Smooth muscle cell (in vitro differentiated cells): ENCODE results near the gene DNAJA2. TPM values are rescaled to one million over a fixed set of nuclear protein-coding genes. Genes with fewer than 3 reads are reported as not detected.
A peak's percentile ranks its signal among the peaks of the same experiment; 100 is the strongest.

Experiments used
- DNase-seq: peaks from one replicate; lab custom pipeline; 2025; ENCODE audit not compliant: unreplicated experiment; lab: John Stamatoyannopoulos, UW
- H2AFZ ChIP-seq: fragments of 200-600 bp; sonication (generic); 2 replicates; pipeline ENCODE4 v1.6.0; 2016; ENCODE audit warnings: antibody characterized with exemption, low read depth, mild to moderate bottlenecking
- H3F3A ChIP-seq: fragments of 200-600 bp; sonication (generic); 2 replicates; pipeline ENCODE4 v1.6.0; 2017; ENCODE audit warnings: antibody characterized with exemption, low read depth
- H3K27ac ChIP-seq: fragments of 200-600 bp; sonication (generic); 2 replicates; pipeline ENCODE4 v1.5.1; 2016; ENCODE audit warnings: low read depth, mild to moderate bottlenecking
- H3K27me3 ChIP-seq: fragments of 200-600 bp; sonication (generic); 2 replicates; pipeline ENCODE4 v1.6.1; 2016; ENCODE audit warnings: low read depth, mild to moderate bottlenecking
- H3K36me3 ChIP-seq: fragments of 200-600 bp; sonication (generic); 2 replicates; pipeline ENCODE4 v1.5.1; 2016; ENCODE audit warnings: low read depth
- H3K4me1 ChIP-seq: fragments of 200-600 bp; sonication (generic); 2 replicates; pipeline ENCODE4 v1.5.1; 2016; ENCODE audit warnings: low read depth
- H3K4me2 ChIP-seq: fragments of 200-600 bp; sonication (generic); 2 replicates; pipeline ENCODE4 v1.6.0; 2016; ENCODE audit warnings: mild to moderate bottlenecking
- H3K4me3 ChIP-seq: fragments of 200-600 bp; sonication (generic); 2 replicates; pipeline ENCODE4 v1.5.1; 2016; ENCODE audit warnings: mild to moderate bottlenecking
- H3K79me2 ChIP-seq: fragments of 200-600 bp; sonication (generic); 2 replicates; pipeline ENCODE4 v1.6.0; 2016; ENCODE audit warnings: low read depth, mild to moderate bottlenecking
- H3K9ac ChIP-seq: fragments of 200-600 bp; sonication (generic); 2 replicates; pipeline ENCODE4 v1.6.0; 2016; ENCODE audit warnings: low read depth
- H3K9me3 ChIP-seq: fragments of 200-600 bp; sonication (generic); replicated peaks from 2 replicates; pipeline ENCODE4 v1.5.1; 2016; ENCODE audit warnings: low read depth
- H4K20me1 ChIP-seq: fragments of 200-600 bp; sonication (generic); 2 replicates; pipeline ENCODE4 v1.6.0; 2016; ENCODE audit warnings: low read depth
- WGBS: methylation state at CpG from one replicate; pipeline ENCODE4 v1.1.7; 2016; ENCODE audit warnings: low lambda C conversion rate; 5-methylcytosine and 5-hydroxymethylcytosine counted together
- polyA plus RNA-seq: library from polyadenylated mRNA; unstranded; fragments of >200 nt; fragmentation: Nextera tagmentation; extraction: Ambion mirVana; gene quantifications from 2 replicates; pipeline ENCODE4 v1.2.1, GENCODE V29; 2016
- total RNA-seq: library from RNA; depleted of rRNA; stranded (reverse); fragments of >200 nt; gene quantifications from 2 replicates; pipeline ENCODE4 v1.2.3, GENCODE V29; 2014
- TF ChIP-seq, protein P1 (sequence below): fragments of 200-600 bp; sonication (generic); IDR thresholded peaks from 2 replicates; pipeline ENCODE4 v1.5.1; 2017; ENCODE audit warnings: borderline replicate concordance, mild to moderate bottlenecking, antibody characterized with exemption; ENCODE audit not compliant: insufficient read depth, poor library complexity, severe bottlenecking

The DNAJA2 gene
- total RNA-seq (36.4 and 51.5 TPM in 2 replicates), polyA plus RNA-seq (49.3 and 52.2 TPM in 2 replicates)

DNA sequence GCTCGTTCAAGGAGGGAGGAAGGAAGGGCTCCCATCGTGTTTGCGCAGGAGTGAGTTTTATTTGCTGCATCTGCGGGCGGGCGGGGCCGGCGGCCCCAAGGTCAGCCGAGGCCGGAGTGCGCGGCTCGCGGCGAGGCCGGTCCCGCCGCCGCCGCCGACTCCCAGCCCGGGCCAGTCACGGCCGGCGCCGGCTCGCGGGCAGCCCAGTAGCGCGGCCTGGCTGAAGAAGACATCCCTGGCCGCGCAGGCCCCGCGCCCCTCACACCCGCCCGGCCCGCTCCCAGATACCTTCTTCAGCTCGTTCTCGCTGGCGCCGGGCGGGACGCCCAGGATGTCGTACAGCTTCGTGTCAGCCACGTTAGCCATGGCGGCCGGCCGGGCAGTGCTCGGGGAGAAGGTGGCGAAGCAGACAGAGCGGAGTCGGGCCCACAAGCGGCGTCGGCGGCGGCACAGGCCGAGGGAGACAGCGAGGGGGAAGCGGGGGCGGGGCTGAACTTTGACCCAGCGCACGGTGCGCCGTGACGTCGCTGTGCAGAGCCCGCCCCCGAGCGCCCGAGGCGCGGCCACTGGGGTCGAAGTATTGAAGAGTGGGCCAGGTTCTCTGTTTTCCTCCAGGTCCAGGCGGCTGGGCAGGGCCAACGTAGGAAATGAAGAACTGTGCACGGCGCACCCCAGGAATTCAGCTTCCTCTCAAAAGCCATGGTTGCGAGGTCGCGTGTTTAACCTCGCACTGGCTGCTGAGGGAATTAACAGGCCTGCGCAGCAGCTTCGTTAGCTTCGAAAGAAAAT, at the start of gene DNAJA2:
DNAJA2 (minus strand) TSS at position 468 of the 789 bp plus-strand sequence; CDS start at position 366, 102 bp downstream.
- H3K36me3 ChIP-seq: peaks cover under 1% of the 10 kb centered on the region
- peaks cover 44% of the 10 kb centered on the region for H4K20me1 ChIP-seq
- peak within 1 kb of the TSS; percentile 97 for H3K4me2 ChIP-seq
- TF ChIP-seq, protein P1, sequence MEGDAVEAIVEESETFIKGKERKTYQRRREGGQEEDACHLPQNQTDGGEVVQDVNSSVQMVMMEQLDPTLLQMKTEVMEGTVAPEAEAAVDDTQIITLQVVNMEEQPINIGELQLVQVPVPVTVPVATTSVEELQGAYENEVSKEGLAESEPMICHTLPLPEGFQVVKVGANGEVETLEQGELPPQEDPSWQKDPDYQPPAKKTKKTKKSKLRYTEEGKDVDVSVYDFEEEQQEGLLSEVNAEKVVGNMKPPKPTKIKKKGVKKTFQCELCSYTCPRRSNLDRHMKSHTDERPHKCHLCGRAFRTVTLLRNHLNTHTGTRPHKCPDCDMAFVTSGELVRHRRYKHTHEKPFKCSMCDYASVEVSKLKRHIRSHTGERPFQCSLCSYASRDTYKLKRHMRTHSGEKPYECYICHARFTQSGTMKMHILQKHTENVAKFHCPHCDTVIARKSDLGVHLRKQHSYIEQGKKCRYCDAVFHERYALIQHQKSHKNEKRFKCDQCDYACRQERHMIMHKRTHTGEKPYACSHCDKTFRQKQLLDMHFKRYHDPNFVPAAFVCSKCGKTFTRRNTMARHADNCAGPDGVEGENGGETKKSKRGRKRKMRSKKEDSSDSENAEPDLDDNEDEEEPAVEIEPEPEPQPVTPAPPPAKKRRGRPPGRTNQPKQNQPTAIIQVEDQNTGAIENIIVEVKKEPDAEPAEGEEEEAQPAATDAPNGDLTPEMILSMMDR: no peak
- peaks cover 44% of the 10 kb centered on the region for H3K79me2 ChIP-seq
- WGBS: under 1% methylated on average over 58 of the region's 86 CpGs
- peak within 1 kb of the TSS; percentile 97 for H2AFZ ChIP-seq
- no peaks in the 10 kb centered on the region for H3K9me3 ChIP-seq
- peak within 1 kb of the TSS; percentile 99 for H3K4me3 ChIP-seq
- H3K27ac ChIP-seq: peak within 1 kb of the TSS; percentile 96
- H3K27me3 ChIP-seq: no peaks in the 10 kb centered on the region
- peak; percentile 64 for DNase-seq
- no peaks in the 10 kb centered on the region for H3F3A ChIP-seq
- H3K9ac ChIP-seq: peak within 1 kb of the TSS; percentile 97
- H3K4me1 ChIP-seq: peaks cover 14% of the 10 kb centered on the region

DNA sequence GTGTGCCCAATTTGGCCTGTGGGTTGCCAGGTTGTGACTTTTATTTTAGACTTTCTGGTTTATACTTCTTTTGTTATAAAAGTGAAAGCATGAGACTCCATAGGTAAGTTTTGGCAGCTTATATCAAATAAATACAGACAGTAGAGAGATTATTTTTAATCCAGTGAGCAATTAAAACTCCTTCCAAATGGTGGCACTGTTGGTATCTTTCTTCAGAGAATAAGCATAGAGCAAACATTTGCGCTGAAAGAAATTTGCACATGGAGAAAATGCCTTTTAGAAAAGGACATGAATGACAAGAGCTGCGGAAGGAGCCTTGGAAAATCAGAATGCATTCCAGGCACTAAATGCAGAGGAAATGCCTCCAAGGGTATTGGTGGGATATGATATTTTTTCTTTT, 46.1 kb upstream of the DNAJA2 start:
- H3K9me3 ChIP-seq: no peaks in the 10 kb centered on the region
- DNase-seq: no peak
- no peak overlapping the region for H3K4me3 ChIP-seq
- TF ChIP-seq, protein P1: no peak
- no peaks in the 10 kb centered on the region for H3K36me3 ChIP-seq
- 93% methylated on average over 2 of the region's 2 CpGs for WGBS
- no peaks in the 10 kb centered on the region for H3F3A ChIP-seq
- H3K27ac ChIP-seq: no peak overlapping the region
- H4K20me1 ChIP-seq: no peaks in the 10 kb centered on the region
- no peak overlapping the region for H3K4me2 ChIP-seq
- no peak overlapping the region for H3K9ac ChIP-seq
- no peaks in the 10 kb centered on the region for H3K4me1 ChIP-seq
- H3K79me2 ChIP-seq: no peaks in the 10 kb centered on the region
- H3K27me3 ChIP-seq: no peaks in the 10 kb centered on the region
- H2AFZ ChIP-seq: no peak overlapping the region

DNA sequence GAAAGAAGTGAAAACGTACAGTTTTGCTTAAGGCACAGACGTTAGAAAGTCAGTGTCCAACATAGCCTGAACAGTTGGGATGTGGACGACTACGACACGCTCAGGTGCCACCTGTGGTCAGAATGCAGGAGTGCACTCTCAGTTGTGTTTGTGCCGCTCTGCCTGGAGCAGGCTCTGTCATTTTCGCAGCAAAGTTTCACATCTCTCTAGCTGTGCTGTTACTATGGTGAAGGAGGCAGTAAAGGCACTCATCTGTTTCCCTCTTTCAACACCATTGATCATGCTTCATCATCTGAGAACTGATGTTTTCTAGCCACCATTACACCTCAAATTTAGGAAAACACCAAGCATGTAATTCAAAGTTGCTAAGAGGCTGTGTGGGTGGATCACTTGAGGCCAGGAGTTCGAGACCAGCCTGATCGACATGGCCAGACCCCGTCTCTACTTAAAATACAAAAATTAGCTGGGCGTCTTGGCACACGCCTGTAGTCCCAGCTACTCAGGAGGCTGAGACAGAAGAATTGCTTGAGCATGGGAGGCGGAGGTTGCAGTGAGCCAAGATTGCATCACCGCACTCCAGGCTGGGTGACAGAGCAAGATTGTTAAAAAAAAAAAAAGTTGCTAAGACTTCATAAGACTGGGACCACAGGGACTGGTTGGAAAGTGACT, 44.9 kb upstream of the DNAJA2 start:
- Histone ChIP-seq H3K36me3 (no peaks in the 10 kb centered on the region), H3K4me3 (no peak overlapping the region), H3K9ac (no peak overlapping the region), H3F3A (no peaks in the 10 kb centered on the region), H3K9me3 (no peaks in the 10 kb centered on the region), H2AFZ (no peak overlapping the region), H3K27me3 (no peaks in the 10 kb centered on the region), H3K79me2 (no peaks in the 10 kb centered on the region), H3K4me2 (no peak overlapping the region), H4K20me1 (no peaks in the 10 kb centered on the region), H3K27ac (no peak overlapping the region), H3K4me1 (no peaks in the 10 kb centered on the region)
- 73% methylated on average over 14 of the region's 14 CpGs for WGBS
- no peak for DNase-seq
- TF ChIP-seq, protein P1: no peak
